ENCODE results near the gene ARRDC3. TPM values are rescaled to one million over a fixed set of nuclear protein-coding genes. Genes with fewer than 3 reads are reported as not detected.
"Not testable (repeated sequence)": the region's sequence is repeated elsewhere in the genome, so short reads cannot be mapped to it uniquely, and the experiment has no call there.

Gene ARRDC3
- total RNA-seq, 1 donor from 2014 or later: 109 TPM

- no peak overlapping the region for H3K27ac Mint-ChIP-seq (ENCODE audit: unreplicated experiment)
- no peak overlapping the region for H3K4me3 Mint-ChIP-seq (ENCODE audit: unreplicated experiment)
- peaks cover 2% of the 10 kb centered on the region for H3K27me3 Mint-ChIP-seq (ENCODE audit: unreplicated experiment)
- no peak for DNase-seq
- H3K36me3 Mint-ChIP-seq (ENCODE audit: unreplicated experiment): peaks cover 4% of the 10 kb centered on the region
- TF ChIP-seq CTCF (IDR thresholded peaks at IDR 0.05; ENCODE audit: partially characterized antibody, unreplicated experiment): no peak
- no peaks in the 10 kb centered on the region for H3K9me3 Mint-ChIP-seq (ENCODE audit: unreplicated experiment)
- no peaks in the 10 kb centered on the region for H3K4me1 Mint-ChIP-seq (ENCODE audit: low read depth, unreplicated experiment)
Observed at GRCh38 chr5:91328743-91329142, 54.4 kb downstream of the ARRDC3 start.

- not testable (repeated sequence) for H3K36me3 Mint-ChIP-seq (ENCODE audit: unreplicated experiment); H3K9me3 Mint-ChIP-seq (ENCODE audit: unreplicated experiment); DNase-seq; H3K4me3 Mint-ChIP-seq (ENCODE audit: unreplicated experiment); H3K4me1 Mint-ChIP-seq (ENCODE audit: low read depth, unreplicated experiment); H3K27me3 Mint-ChIP-seq (ENCODE audit: unreplicated experiment); H3K27ac Mint-ChIP-seq (ENCODE audit: unreplicated experiment)
Observed at GRCh38 chr5:91322981-91323380, 60.1 kb downstream of the ARRDC3 start.

GRCh38 chr5:91319667-91320066 is 63.5 kb downstream of the ARRDC3 start:
- Mint-ChIP-seq H3K9me3 (ENCODE audit: unreplicated experiment) (no peaks in the 10 kb centered on the region), H3K27ac (ENCODE audit: unreplicated experiment) (no peak overlapping the region), H3K4me1 (ENCODE audit: low read depth, unreplicated experiment) (no peaks in the 10 kb centered on the region), H3K27me3 (ENCODE audit: unreplicated experiment) (no peaks in the 10 kb centered on the region), H3K36me3 (ENCODE audit: unreplicated experiment) (no peaks in the 10 kb centered on the region), H3K4me3 (ENCODE audit: unreplicated experiment) (no peak overlapping the region)
- no peak for TF ChIP-seq CTCF (IDR thresholded peaks at IDR 0.05; ENCODE audit: partially characterized antibody, unreplicated experiment)
- no peak for DNase-seq

GRCh38 chr5:91318724-91319123 is 64.4 kb downstream of the ARRDC3 start:
- Mint-ChIP-seq H3K27me3 (ENCODE audit: unreplicated experiment) (no peaks in the 10 kb centered on the region), H3K4me1 (ENCODE audit: low read depth, unreplicated experiment) (no peaks in the 10 kb centered on the region), H3K4me3 (ENCODE audit: unreplicated experiment) (no peak overlapping the region), H3K9me3 (ENCODE audit: unreplicated experiment) (no peaks in the 10 kb centered on the region), H3K36me3 (ENCODE audit: unreplicated experiment) (no peaks in the 10 kb centered on the region), H3K27ac (ENCODE audit: unreplicated experiment) (no peak overlapping the region)
- DNase-seq: no peak
- TF ChIP-seq CTCF (IDR thresholded peaks at IDR 0.05; ENCODE audit: partially characterized antibody, unreplicated experiment): no peak

Measured in glutamatergic neuron (in vitro differentiated cells).